Skeletal muscle tissue (tissue), 4 donors: Measurements from ENCODE around the gene PLA2G1B. TPM values are rescaled to one million over a fixed set of nuclear protein-coding genes. Genes with fewer than 3 reads are reported as not detected.
A peak's percentile ranks its signal among the peaks of the same experiment; 100 is the strongest.

Source experiments
- H3K27ac ChIP-seq: one replicate; pipeline ENCODE4 v1.7.0; 2013; ENCODE audit warnings: mild to moderate bottlenecking, low read depth, low read length, inconsistent platforms
- H3K27me3 ChIP-seq, 3 donors: one replicate each; pipeline ENCODE4 v1.7.0; 2013; ENCODE audit warnings: low read length in 3 of 3; ENCODE audit not compliant: control insufficient read depth in 3 of 3, insufficient read depth in 3 of 3
- H3K36me3 ChIP-seq, 3 donors: one replicate each; pipeline ENCODE4 v1.7.0; 2013; ENCODE audit warnings: low read length in 3 of 3; ENCODE audit not compliant: control insufficient read depth in 3 of 3, insufficient read depth in 3 of 3
- H3K4me1 ChIP-seq, 3 donors: one replicate each; pipeline ENCODE4 v1.7.0; 2013; ENCODE audit warnings: low read length in 3 of 3, mild to moderate bottlenecking in 3 of 3; ENCODE audit not compliant: control insufficient read depth in 3 of 3, insufficient read depth in 3 of 3
- H3K4me3 ChIP-seq, 3 donors: one replicate each; pipeline ENCODE4 v1.7.0; 2013; ENCODE audit warnings: low read length in 3 of 3
- H3K9ac ChIP-seq, 3 donors: one replicate each; pipeline ENCODE4 v1.7.0; 2013; ENCODE audit warnings: low read length in 3 of 3, mild to moderate bottlenecking in 3 of 3, moderate library complexity in 2 of 3, low read depth in 1 of 3
- H3K9me3 ChIP-seq, 3 donors: one replicate each; pipeline ENCODE4 v1.7.0; 2013; ENCODE audit warnings: low read length in 3 of 3; ENCODE audit not compliant: control insufficient read depth in 3 of 3
- total RNA-seq: library from RNA; depleted of rRNA; stranded (reverse); fragments of >200 nt; gene quantifications from one replicate; pipeline ENCODE4 v1.2.3, GENCODE V29; 2014
- donor health status: Osteomylitis.

PLA2G1B gene
- total RNA-seq, 1 donor from 2014 or later, result not detected

DNA sequence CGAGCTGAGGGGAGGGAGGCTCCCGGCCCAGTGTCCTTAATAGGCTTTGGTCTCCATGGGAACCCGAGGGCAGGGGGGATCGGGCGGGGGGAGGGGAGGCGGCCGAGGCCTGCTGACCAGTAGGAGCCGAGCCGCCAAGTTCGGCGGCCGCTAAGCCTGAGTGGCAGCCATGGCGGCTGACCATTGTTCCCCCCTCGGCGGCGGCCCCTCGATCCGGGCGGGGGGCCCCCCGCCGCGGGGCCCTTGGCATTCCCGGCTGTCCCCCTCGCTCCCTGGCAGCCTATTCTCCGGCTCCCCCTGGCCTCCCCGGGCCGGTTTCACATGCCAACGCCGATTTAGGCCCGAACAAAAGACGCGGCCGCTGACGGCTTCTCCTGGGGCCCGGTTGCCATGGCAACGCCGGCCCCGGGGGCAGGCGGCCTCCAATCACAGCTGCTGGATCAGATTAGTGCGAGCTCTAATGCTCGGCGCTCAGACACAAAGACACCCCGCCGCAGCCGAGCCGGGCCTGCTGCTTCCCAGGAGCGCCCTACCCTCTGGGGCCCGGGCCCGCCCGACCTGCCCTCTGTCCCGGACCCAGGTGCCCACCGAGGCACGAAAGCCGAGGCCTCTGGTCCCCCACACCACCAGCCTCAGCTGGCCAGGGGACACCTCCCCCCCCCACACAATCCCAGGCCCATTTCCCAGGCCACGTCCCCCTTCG is 34.1 kb upstream of the PLA2G1B start:
- H3K9me3 ChIP-seq, result no peaks in the 10 kb centered on the region
- H3K27me3 ChIP-seq, result peaks cover 3 to 44% (median 31%) of the 10 kb centered on the region in 3 donors
- H3K4me1 ChIP-seq, result peaks cover 0 to 2% (median 0%) of the 10 kb centered on the region in 3 donors
- H3K9ac ChIP-seq, result peak overlapping the region; percentile 45 to 57 (median 53)
- H3K27ac ChIP-seq, result no peak overlapping the region
- H3K36me3 ChIP-seq, result no peaks in the 10 kb centered on the region
- H3K4me3 ChIP-seq, result peak overlapping the region in 1 of 3 donors; percentile 22

GRCh38 chr12:120359128-120359527 is 31.5 kb upstream of the PLA2G1B start:
- Histone ChIP-seq H3K36me3 (no peaks in the 10 kb centered on the region), H3K27me3 (peaks cover under 1 to 28% (median 19%) of the 10 kb centered on the region in 3 donors), H3K4me3 (no peak overlapping the region), H3K27ac (no peak overlapping the region), H3K9me3 (no peaks in the 10 kb centered on the region), H3K4me1 (peaks cover 0 to 3% (median 0%) of the 10 kb centered on the region in 3 donors), H3K9ac (no peak overlapping the region)

- Histone ChIP-seq H3K27ac (no peak overlapping the region), H3K4me3 (no peak overlapping the region), H3K9ac (no peak overlapping the region), H3K4me1 (peaks cover 0 to 3% (median 0%) of the 10 kb centered on the region in 3 donors), H3K9me3 (no peaks in the 10 kb centered on the region), H3K27me3 (peaks cover 0 to 27% (median 20%) of the 10 kb centered on the region in 3 donors), H3K36me3 (no peaks in the 10 kb centered on the region)
These were observed 31.0 kb upstream of the PLA2G1B start for GRCh38 chr12:120358412-120359100.

DNA sequence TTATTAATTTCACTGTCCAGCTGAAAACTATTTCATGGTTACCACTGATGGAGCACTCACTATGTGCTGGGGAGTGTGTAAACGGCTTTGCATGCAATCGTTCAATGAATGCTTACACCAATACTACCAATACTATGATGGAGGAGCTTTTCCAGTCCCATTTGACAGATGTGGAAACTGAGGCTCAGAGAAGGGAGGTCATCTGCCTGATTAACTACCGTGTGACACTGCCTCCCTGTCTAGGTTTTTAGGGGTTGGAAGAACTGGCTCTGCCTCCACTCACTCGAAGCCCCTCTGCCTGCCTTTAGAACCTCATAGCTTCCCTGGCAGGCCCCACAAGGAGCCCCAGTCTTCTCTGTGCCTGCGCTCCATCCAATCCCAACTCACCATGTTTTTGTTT is 29.5 kb upstream of the PLA2G1B start:
- no peak overlapping the region for H3K27ac ChIP-seq
- peaks cover 0 to 3% (median 0%) of the 10 kb centered on the region in 3 donors for H3K4me1 ChIP-seq
- H3K4me3 ChIP-seq, result no peak overlapping the region
- H3K36me3 ChIP-seq, result no peaks in the 10 kb centered on the region
- H3K9me3 ChIP-seq, result no peaks in the 10 kb centered on the region
- H3K27me3 ChIP-seq, result peaks cover 0 to 15% (median 15%) of the 10 kb centered on the region in 3 donors
- H3K9ac ChIP-seq, result no peak overlapping the region

DNA sequence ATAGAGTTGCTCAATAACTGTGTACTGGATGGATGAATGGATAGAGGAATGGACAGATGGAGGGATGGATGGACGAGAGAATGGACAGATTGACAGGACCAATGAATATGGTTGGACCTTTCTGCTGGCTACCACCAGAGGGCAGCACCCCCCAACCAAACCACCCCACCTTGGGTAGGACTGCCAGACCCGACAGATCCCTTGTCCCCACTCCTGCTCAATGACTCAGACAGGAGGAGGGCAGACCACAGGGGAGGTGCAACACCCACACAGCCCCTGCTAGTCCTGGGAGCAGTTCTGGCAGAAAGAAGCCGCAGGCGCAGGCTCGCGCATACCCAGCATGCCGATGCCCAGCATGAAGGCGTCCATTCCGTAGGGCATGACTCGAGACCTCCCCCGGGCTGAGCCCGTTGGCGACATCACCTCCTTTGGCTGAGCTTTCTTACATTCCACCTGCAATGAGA is 29.0 kb upstream of the PLA2G1B start:
- Histone ChIP-seq H3K9me3 (no peaks in the 10 kb centered on the region), H3K36me3 (no peaks in the 10 kb centered on the region), H3K4me1 (peaks cover 0 to 3% (median 0%) of the 10 kb centered on the region in 3 donors), H3K9ac (no peak overlapping the region), H3K27ac (no peak overlapping the region), H3K27me3 (peaks cover 0 to 12% (median 12%) of the 10 kb centered on the region in 3 donors), H3K4me3 (no peak overlapping the region)

- Histone ChIP-seq H3K9me3 (no peaks in the 10 kb centered on the region), H3K27ac (no peak overlapping the region), H3K4me3 (no peak overlapping the region), H3K36me3 (no peaks in the 10 kb centered on the region), H3K27me3 (peaks cover 3 to 11% (median 5%) of the 10 kb centered on the region in 3 donors), H3K4me1 (peaks cover 0 to 3% (median 0%) of the 10 kb centered on the region in 3 donors), H3K9ac (no peak overlapping the region)
These were observed 26.2 kb upstream of the PLA2G1B start for GRCh38 chr12:120353556-120354317.

GRCh38 chr12:120353136-120353535 is 25.6 kb upstream of the PLA2G1B start:
- Histone ChIP-seq H3K36me3 (no peaks in the 10 kb centered on the region), H3K9me3 (no peaks in the 10 kb centered on the region), H3K27ac (no peak overlapping the region), H3K4me3 (no peak overlapping the region), H3K27me3 (peaks cover 3 to 9% (median 5%) of the 10 kb centered on the region in 3 donors), H3K9ac (no peak overlapping the region), H3K4me1 (peaks cover 0 to 3% (median 0%) of the 10 kb centered on the region in 3 donors)

- H3K9ac ChIP-seq, result no peak overlapping the region
- H3K27me3 ChIP-seq, result peaks cover 3 to 9% (median 5%) of the 10 kb centered on the region in 3 donors
- no peaks in the 10 kb centered on the region for H3K9me3 ChIP-seq
- no peaks in the 10 kb centered on the region for H3K36me3 ChIP-seq
- H3K27ac ChIP-seq, result no peak overlapping the region
- no peak overlapping the region for H3K4me3 ChIP-seq
- peaks cover 0 to 3% (median 0%) of the 10 kb centered on the region in 3 donors for H3K4me1 ChIP-seq
These were observed 24.5 kb upstream of the PLA2G1B start for GRCh38 chr12:120352117-120352516.

DNA sequence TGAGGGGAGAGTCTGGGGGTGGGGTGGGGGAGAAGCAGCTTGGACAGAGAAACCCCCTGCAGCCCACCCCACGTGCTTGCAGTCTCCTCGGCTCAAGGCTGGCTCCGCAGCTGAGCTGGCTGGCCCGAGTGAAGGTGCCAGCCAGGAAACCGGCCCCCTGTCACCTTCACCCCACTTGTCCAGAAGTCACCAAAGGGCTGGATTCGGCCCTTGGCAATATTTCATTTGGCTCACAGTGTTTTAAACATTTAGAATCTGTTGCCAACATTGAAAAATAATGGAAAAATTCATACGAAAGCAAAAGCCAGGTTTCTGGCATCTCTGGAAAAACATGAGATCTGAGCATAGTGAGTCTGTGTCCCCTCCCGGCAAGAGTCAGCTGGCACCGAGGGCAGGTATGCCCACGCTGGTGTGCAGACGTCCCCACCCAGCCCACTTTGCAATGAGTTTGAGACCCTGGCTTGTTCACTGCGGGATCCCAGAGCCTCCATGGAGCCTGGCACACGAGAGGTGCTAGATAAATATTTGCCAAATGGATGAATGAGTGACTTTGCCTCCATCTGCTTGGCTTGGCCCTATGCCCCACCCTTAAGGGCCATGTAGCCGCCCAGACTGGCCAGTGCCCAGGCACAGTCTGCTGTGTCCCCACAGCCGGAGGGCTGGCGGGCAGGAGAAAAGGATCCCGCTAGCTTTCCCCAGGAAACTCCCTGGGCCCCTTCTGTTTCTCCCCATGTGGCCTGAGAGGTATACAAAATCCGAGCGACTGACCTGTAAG is 23.2 kb upstream of the PLA2G1B start:
- Histone ChIP-seq H3K27ac (no peak overlapping the region), H3K4me1 (no peaks in the 10 kb centered on the region)

More for the DNA sequence above, 23.2 kb upstream of the PLA2G1B start:
- Histone ChIP-seq H3K9me3 (no peaks in the 10 kb centered on the region), H3K4me3 (no peak overlapping the region), H3K27me3 (peaks cover 3 to 9% (median 5%) of the 10 kb centered on the region in 3 donors), H3K9ac (peak overlapping the region in 1 of 3 donors; percentile 0), H3K36me3 (no peaks in the 10 kb centered on the region)
